IPS-15b (cell line): Measurements from ENCODE around the gene BORCS6.

Experiments
- H3K27me3 ChIP-seq: one replicate; pipeline ENCODE4 v1.6.1; 2013; ENCODE audit warnings: low read length; ENCODE audit not compliant: control insufficient read depth, insufficient read depth
- H3K36me3 ChIP-seq: one replicate; pipeline ENCODE4 v1.6.1; 2013; ENCODE audit warnings: low read length; ENCODE audit not compliant: control insufficient read depth, insufficient read depth
- H3K4me1 ChIP-seq: one replicate; pipeline ENCODE4 v1.6.1; 2013; ENCODE audit warnings: mild to moderate bottlenecking, low read length; ENCODE audit not compliant: control insufficient read depth, insufficient read depth
- H3K4me3 ChIP-seq: one replicate; pipeline ENCODE4 v1.5.1; 2013; ENCODE audit warnings: low read depth, low read length
- H3K9ac ChIP-seq: one replicate; pipeline ENCODE4 v1.6.1; 2013; ENCODE audit warnings: low read depth, mild to moderate bottlenecking, low read length
- H3K9me3 ChIP-seq: one replicate; pipeline ENCODE4 v1.6.1; 2013; ENCODE audit warnings: mild to moderate bottlenecking, low read length; ENCODE audit not compliant: control insufficient read depth, insufficient read depth

Gene BORCS6

DNA sequence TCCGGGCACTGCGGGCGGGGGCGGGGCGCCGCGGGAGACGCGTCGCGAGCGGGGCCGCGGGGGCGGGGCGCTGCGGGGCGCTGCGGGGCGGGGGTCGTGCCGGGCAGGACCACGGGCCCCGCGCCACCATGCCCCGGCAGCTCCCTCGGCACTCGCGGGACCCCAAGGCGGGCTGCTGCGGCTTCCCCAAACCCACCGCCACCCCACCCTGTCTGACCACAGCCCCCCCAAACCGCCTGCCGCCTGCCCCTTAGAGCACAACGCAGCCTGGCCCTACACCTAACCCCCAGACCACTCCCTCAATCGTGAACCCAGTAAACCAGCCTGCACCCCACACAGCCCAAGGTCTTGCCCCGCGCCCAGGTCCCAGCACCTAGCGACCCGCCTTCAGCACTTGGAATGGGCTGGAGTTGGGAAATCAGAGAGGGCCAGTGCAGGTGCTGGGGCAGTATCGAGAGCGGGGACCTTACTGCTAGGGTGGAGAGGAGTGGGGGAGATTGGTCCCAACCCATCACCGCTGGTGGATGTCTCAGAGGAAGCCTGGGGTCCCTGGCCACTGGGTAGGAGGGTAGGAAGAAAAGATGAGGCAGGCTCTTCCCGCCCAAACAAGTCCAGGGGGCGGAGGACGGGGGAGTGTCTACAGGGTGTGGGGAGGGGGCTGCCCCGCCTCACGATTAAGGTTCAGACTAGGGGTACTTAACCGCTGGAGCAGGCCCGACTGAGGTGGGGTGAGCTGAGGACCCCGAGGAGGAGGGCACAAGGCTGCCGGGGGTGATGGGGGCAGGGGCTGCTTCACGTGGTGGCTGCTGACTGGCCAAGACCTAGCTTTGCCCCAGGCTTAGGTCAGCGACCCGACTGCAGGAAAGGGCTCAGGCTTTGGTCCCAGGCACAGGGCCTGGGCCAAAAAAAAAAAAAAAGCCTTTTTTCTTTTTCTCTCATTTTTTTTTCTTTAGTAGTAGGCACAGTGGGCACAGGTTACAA, 26.7 kb downstream of the BORCS6 start:
- peak overlapping the region; percentile 85 for H3K9ac ChIP-seq
- H3K27me3 ChIP-seq = no peaks in the 10 kb centered on the region
- peak overlapping the region; percentile 73 for H3K4me3 ChIP-seq
- H3K4me1 ChIP-seq = peaks cover 16% of the 10 kb centered on the region
- no peaks in the 10 kb centered on the region for H3K9me3 ChIP-seq
- H3K36me3 ChIP-seq = peaks cover 5% of the 10 kb centered on the region

DNA sequence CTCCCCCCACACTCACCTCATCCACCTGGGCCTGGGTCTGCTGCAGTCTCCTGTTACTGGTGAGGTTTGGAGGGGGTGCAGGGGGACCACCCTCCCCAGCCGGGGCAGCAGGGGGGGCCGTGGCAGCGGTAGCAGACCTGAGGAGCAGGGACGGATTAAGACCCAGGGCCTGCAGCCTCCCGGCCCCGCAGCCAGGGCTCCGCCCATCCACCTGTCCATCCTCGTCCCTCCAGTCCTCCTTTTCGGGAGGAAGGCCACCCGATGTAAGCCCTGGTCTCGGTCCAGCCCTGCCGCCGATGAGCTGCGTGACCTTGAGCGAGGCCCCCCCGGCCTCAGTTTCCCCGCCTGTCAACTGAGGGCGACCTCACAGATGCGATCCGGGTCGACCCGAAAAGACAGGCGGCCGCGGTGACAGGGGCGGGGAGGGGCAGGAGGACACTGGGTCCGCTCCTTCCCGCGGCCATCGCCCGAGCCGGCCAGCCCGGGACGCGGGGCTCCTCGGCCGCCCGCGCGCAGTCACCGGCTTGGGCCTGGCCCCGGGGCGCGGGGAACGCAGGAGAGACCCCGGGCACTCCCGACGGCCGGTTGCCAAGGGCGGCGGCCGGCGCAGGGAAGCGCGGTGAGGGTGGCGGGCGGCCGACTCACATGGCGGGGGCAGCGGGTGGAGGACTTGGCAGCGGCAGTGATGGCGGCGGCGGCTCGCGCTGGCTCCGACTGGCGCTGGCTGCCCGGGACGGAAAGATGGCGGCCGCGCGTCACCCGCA, 27.6 kb downstream of the BORCS6 start, which contains the start of gene VAMP2:
Gene VAMP2 (minus strand): TSS at position 716 of the 764 bp plus-strand sequence. CDS start 69 bp downstream, at position 647.
- H3K9me3 ChIP-seq = no peaks in the 10 kb centered on the region
- peak within 1 kb of the TSS; percentile 88 for H3K4me3 ChIP-seq
- H3K27me3 ChIP-seq = no peaks in the 10 kb centered on the region
- H3K4me1 ChIP-seq = peaks cover 16% of the 10 kb centered on the region
- peak within 1 kb of the TSS; percentile 85 for H3K9ac ChIP-seq
- H3K36me3 ChIP-seq = peaks cover 5% of the 10 kb centered on the region

DNA sequence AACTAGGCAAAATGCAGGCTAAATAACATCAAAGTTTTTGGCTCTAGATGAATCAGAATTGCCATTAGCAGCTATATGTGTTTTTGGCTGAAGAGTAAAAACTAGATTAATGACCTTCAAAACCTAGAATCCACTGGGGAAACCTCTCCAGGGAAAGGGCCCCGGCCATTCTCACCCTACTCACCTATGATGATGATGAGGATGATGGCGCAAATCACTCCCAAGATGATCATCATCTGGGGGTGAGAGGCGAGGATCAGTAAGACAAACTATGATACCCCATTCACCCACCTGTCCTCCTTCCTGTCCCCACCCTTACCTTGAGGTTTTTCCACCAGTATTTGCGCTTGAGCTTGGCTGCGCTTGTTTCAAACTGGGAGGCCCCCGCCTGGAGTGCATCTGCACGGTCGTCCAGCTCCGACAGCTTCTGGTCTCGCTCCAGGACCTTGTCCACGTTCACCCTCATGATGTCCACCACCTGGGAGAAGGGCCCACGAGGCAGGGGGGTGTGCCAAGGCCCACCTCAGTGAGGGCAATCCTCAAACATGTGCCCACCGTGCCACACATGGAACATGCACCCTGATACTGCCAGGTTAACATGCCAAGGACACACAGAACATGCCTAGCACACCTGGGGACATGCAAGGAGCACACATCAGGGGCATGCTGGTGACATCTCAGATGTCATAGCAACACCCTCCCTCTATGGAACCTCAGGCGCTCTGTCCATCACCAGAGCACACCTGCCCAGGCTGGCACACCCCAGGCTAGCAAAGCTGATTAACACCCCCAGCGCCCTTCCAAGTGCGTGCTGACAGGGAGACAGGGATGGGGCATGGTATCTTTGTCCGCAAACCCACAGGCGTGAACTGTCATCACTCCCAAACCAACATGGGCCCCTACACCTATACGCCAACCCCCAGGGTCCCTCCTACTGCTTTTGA, 28.4 kb downstream of the BORCS6 start:
- Histone ChIP-seq H3K4me1 (peaks cover 18% of the 10 kb centered on the region), H3K9ac (peak overlapping the region; percentile 65), H3K27me3 (no peaks in the 10 kb centered on the region), H3K36me3 (peaks cover 5% of the 10 kb centered on the region), H3K9me3 (no peaks in the 10 kb centered on the region), H3K4me3 (peak overlapping the region; percentile 88)

DNA sequence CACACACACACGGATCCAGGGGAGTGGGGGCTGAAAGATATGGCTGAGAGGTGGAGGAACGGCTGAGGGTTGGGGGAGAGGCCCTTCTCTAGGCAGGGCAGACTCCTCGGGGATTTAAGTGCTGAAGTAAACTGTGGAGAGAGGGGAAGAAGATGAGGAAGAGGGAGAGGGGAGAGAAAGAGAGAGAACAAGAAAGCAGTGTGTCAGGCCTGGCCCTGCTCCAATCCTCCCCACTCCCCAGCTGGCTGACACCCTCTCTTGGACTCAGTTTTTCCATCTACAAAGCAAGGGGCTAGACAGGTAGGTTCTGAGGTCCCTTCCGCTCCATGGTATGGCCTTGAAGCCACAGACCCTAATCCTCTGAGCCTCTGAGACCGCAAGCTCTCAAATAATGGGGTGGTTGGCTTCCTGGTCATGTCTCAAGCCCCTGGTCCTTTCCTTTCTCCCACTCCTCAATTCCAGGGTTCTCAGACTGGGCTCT, 29.2 kb downstream of the BORCS6 start:
- Histone ChIP-seq H3K4me1 (peaks cover 18% of the 10 kb centered on the region), H3K36me3 (peaks cover 5% of the 10 kb centered on the region), H3K4me3 (no peak overlapping the region), H3K9me3 (no peaks in the 10 kb centered on the region), H3K9ac (no peak overlapping the region), H3K27me3 (no peaks in the 10 kb centered on the region)

DNA sequence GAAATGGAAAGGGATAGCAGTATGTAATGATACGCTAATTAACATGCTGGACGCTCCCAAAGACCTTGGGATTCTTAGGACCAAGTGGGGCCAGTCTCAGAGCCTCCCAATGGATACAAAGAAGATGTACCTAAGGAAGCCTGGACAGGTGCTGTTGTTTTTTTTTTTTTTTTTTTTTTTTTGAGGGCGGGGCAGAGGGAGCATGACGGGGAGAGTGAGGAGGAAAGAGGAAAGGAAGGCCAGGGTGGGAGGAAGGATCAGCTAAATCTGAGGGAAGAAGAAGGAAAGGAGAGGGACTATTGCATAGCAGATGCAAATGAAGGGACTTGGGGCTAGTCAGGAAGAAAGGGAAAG, 29.8 kb downstream of the BORCS6 start:
- Histone ChIP-seq H3K27me3 (peaks cover under 1% of the 10 kb centered on the region), H3K4me1 (peaks cover 18% of the 10 kb centered on the region), H3K36me3 (peaks cover 5% of the 10 kb centered on the region), H3K4me3 (no peak overlapping the region), H3K9me3 (no peaks in the 10 kb centered on the region), H3K9ac (no peak overlapping the region)

DNA sequence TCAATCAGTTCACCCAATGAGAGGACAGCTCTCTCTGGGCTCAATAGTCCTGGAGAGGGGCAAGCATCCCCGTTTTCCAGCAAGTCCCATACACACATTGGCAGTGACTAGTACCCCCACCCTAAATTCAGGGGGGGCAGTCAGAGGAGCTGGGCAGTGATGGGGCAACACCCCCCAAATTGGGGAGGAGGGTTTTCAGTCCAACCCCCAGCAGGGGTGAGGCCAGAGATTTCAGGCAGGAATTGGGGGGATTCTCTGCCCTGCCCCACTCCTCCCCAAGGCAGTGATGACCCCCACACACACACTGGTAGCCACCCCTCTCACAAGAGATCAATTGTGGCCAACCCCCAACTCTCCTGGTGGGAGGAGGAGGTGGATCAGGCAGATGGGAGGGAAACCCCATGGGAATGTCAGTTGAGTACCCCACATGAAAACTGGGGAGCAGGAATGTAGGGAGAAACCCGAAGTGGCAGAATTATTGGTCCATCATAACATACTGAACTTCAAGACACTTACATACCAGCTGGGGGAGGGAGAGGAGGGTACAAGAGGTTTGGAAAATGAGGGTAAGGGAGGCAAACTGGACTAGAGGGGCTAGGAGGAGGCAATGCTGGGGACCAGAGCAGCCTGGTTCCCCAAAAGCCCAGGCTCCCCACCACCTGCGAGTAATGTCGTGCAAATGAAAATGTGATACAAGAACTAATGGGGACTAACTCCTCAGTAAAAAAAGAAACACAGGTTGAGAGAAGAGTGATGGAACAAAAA, 30.3 kb downstream of the BORCS6 start:
- no peaks in the 10 kb centered on the region for H3K9me3 ChIP-seq
- H3K4me1 ChIP-seq = peaks cover 20% of the 10 kb centered on the region
- no peak overlapping the region for H3K4me3 ChIP-seq
- no peak overlapping the region for H3K9ac ChIP-seq
- peaks cover 5% of the 10 kb centered on the region for H3K36me3 ChIP-seq
- peaks cover 2% of the 10 kb centered on the region for H3K27me3 ChIP-seq

DNA sequence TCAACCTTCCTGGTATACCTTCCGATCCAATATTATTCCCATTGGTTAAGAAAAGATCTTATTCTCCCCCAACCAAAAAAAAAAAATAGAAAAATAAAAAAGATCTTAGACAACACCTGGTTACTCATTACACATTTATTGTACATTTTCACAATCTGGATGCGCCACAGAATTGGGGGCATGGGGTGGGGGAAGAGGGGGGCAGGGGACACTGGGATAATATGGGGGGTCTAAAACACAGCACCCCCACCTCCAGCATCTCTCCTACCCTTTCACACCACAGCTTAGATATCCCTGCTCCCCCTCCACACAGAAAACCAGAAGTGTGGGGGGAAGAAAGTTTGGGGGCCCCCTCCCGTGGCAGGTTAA, 31.0 kb downstream of the BORCS6 start:
- H3K9ac ChIP-seq = no peak overlapping the region
- peaks cover 2% of the 10 kb centered on the region for H3K27me3 ChIP-seq
- H3K4me1 ChIP-seq = peaks cover 15% of the 10 kb centered on the region
- H3K4me3 ChIP-seq = no peak overlapping the region
- H3K9me3 ChIP-seq = no peaks in the 10 kb centered on the region
- H3K36me3 ChIP-seq = peaks cover 5% of the 10 kb centered on the region

DNA sequence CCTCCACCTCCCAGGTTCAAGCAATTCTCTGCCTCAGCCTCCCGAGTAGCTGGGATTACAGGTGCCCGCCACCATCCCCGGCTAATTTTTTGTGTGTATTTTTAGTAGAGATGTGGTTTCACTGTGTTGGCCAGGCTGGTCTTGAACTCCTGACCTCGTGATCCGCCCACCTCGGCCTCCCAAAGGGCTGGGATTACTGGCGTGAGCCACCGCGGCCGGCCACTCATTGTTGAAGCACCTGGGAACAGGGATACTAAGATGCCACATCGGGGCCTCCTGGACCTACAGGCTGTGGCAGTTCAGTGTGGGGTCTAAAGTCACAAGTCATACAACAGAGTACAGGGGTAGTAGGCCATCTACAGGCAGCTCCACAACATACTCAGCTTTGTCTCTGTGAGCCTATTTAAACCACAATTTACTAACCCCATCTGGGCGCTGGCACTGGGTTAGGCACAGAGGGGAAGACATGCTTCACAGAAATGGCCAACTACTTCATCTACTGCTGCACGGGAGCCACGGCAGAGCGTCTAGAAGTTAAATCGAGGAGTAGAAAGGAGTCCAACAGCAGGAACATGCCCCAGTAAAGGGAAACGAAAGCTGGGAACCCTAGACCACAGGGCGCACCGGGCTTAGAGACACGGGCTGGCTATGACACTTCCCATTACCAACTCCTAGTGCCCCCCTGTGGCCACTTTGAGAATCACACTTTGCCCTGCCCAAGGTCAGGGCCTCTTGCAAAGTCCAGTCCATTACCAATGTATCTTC, 31.5 kb downstream of the BORCS6 start:
- H3K36me3 ChIP-seq = peaks cover 5% of the 10 kb centered on the region
- H3K27me3 ChIP-seq = peaks cover 2% of the 10 kb centered on the region
- no peaks in the 10 kb centered on the region for H3K9me3 ChIP-seq
- peak overlapping the region; percentile 18 for H3K4me3 ChIP-seq
- no peak overlapping the region for H3K9ac ChIP-seq
- peaks cover 14% of the 10 kb centered on the region for H3K4me1 ChIP-seq

DNA sequence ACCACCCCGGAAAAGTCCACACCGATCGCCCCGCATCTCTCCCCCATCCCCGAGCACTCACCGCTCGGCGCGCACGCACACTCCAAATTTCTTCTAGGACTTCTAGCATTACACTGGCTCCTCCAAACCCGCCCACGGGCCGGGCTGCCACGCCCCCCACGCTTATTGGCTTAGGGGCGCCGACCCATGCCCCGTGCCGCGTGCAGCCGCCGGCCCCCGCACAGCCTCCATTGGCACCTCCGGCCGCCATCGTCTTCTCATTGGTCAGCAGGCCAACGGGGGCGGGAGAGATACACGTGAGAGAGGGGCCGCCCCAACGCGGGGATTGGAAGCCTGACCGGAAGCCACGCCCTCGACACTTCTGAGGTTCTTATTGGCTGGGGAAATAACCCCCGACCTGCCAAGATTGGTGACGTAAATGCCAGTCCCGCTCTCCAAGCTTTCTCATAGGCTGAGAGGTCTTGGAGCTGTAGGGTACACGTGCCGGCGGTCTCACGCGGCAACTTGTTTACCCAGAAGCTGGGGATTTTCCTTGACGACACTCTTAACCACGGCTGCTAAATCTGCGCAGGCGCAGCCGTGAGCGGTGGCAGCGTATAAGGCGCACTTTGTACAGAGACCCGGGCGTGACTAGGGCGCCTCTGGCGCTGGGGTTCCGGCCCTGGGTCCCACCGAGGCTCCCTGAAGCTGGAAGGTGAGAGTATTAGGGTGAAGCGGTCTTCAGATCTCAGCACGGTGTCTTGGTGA, 33.6 kb downstream of the BORCS6 start:
- Histone ChIP-seq H3K27me3 (peaks cover 2% of the 10 kb centered on the region), H3K36me3 (peaks cover 5% of the 10 kb centered on the region), H3K9me3 (no peaks in the 10 kb centered on the region), H3K4me3 (peak overlapping the region; percentile 95), H3K4me1 (peaks cover 18% of the 10 kb centered on the region), H3K9ac (peak overlapping the region; percentile 83)

DNA sequence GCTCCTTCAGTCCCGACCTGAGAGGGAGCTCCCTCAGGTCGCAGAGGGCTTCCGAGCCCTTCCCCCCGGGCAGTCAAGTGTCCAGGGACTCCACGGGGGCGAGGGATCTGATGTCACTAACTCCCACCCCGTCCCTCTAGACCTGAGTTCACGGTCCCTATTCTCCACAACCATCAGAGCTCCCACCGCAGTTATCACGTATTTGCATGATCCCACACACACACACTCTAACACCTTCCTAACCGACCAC, 34.1 kb downstream of the BORCS6 start:
- Histone ChIP-seq H3K9ac (peak overlapping the region; percentile 47), H3K27me3 (peaks cover 2% of the 10 kb centered on the region), H3K4me3 (peak overlapping the region; percentile 95), H3K4me1 (peaks cover 16% of the 10 kb centered on the region), H3K36me3 (peaks cover 5% of the 10 kb centered on the region), H3K9me3 (no peaks in the 10 kb centered on the region)
